HEK293 (cell line): ENCODE results near the gene CEP85L.

Source experiments
- CTCF ChIA-PET: fragments of 350-600 bp; formaldehyde crosslinking; extraction: SDS; loops from one replicate; lab custom pipeline; 2021; ENCODE audit warnings: antibody characterized with exemption; lab: Yijun Ruan, JAX
- POLR2A ChIA-PET: fragments of 300-600 bp; formaldehyde crosslinking; extraction: SDS; loops from one replicate; lab custom pipeline; 2020; ENCODE audit warnings: antibody characterized with exemption, inconsistent platforms; lab: Yijun Ruan, JAX
- H3K27ac ChIP-seq: fragments of 200-500 bp; sonication (Bioruptor generic); 2 replicates; pipeline ENCODE4 v1.5.1; 2014; ENCODE audit warnings: low read depth, low read length, control low read depth, inconsistent platforms; ENCODE audit errors: extremely low read depth
- H3K36me3 ChIP-seq, 2 experiments: fragments of 200-500 bp in 1 of 2; sonication (Bioruptor generic) in 1 of 2; 1 replicate in 1 of 2; 2 replicates in 1 of 2; pipeline ENCODE4 v1.5.1; 2014 to 2017; ENCODE audit warnings: inconsistent platforms in 2 of 2, low read length in 2 of 2; ENCODE audit not compliant: control insufficient read depth in 2 of 2, insufficient read depth in 1 of 2
- H3K4me1 ChIP-seq: fragments of 200-500 bp; sonication (Bioruptor generic); 2 replicates; pipeline ENCODE4 v1.5.1; 2014; ENCODE audit warnings: mild to moderate bottlenecking, low read length, inconsistent platforms; ENCODE audit not compliant: control insufficient read depth, insufficient read depth
- H3K4me3 ChIP-seq: 2 replicates; pipeline ENCODE4 v1.5.1; 2011; ENCODE audit warnings: low read depth, mild to moderate bottlenecking, control low read depth, low read length, moderate library complexity
- H3K9me3 ChIP-seq: fragments of 200-500 bp; sonication (Bioruptor generic); 2 replicates; pipeline ENCODE4 v1.5.1; 2014; ENCODE audit warnings: low read depth, low read length, inconsistent platforms; ENCODE audit not compliant: control insufficient read depth, insufficient read depth
- KLF7 ChIP-seq: fragments of 450-650 bp; formaldehyde crosslinking; IDR thresholded peaks from 2 replicates; pipeline ENCODE4 v1.5.1; 2016; ENCODE audit warnings: missing biosample characterization, missing genetic modification characterization, borderline replicate concordance
- MEIS1 ChIP-seq: sonication (generic); formaldehyde crosslinking; IDR thresholded peaks from 2 replicates; pipeline ENCODE4 v1.8.1; 2022; ENCODE audit warnings: missing genetic modification reagents, mild to moderate bottlenecking, borderline replicate concordance
- MZF1 ChIP-seq: fragments of 450-650 bp; formaldehyde crosslinking; IDR thresholded peaks from 2 replicates; pipeline ENCODE4 v1.5.1; 2017; ENCODE audit warnings: missing biosample characterization, missing genetic modification characterization, borderline replicate concordance
- OVOL3 ChIP-seq: fragments of 450-650 bp; formaldehyde crosslinking; IDR thresholded peaks from 2 replicates; pipeline ENCODE4 v1.5.1; 2016; ENCODE audit warnings: missing biosample characterization, missing genetic modification characterization
- SCRT1 ChIP-seq: fragments of 450-650 bp; formaldehyde crosslinking; IDR thresholded peaks from 2 replicates; pipeline ENCODE4 v1.5.1; 2016; ENCODE audit warnings: missing biosample characterization, missing genetic modification characterization, borderline replicate concordance
- WT1 ChIP-seq: fragments of 450-650 bp; formaldehyde crosslinking; IDR thresholded peaks from 2 replicates; pipeline ENCODE4 v1.5.1; 2016; ENCODE audit warnings: missing biosample characterization, missing genetic modification characterization
- YY1 ChIP-seq: fragments of 450-650 bp; formaldehyde crosslinking; IDR thresholded peaks from 2 replicates; pipeline ENCODE4 v1.5.1; 2018; ENCODE audit warnings: missing biosample characterization, missing genetic modification characterization
- ZNF10 ChIP-seq: fragments of 450-650 bp; formaldehyde crosslinking; IDR thresholded peaks from 2 replicates; pipeline ENCODE4 v1.5.1; 2017; ENCODE audit warnings: missing biosample characterization, missing genetic modification characterization
- ZNF114 ChIP-seq: fragments of 450-650 bp; formaldehyde crosslinking; IDR thresholded peaks from 2 replicates; pipeline ENCODE4 v1.5.0; 2017; ENCODE audit warnings: missing biosample characterization, missing genetic modification characterization
- ZNF138 ChIP-seq: fragments of 450-650 bp; formaldehyde crosslinking; IDR thresholded peaks from 2 replicates; pipeline ENCODE4 v1.5.1; 2016; ENCODE audit warnings: missing biosample characterization, missing genetic modification characterization, borderline replicate concordance
- ZNF184 ChIP-seq: fragments of 450-650 bp; IDR thresholded peaks from 2 replicates; pipeline ENCODE4 v1.5.1; 2018; ENCODE audit warnings: missing biosample characterization, mild to moderate bottlenecking, missing genetic modification characterization
- ZNF23 ChIP-seq: fragments of 450-650 bp; formaldehyde crosslinking; IDR thresholded peaks from 2 replicates; pipeline ENCODE4 v1.5.1; 2016; ENCODE audit warnings: missing biosample characterization, missing genetic modification characterization, borderline replicate concordance
- ZNF24 ChIP-seq: fragments of 450-650 bp; formaldehyde crosslinking; IDR thresholded peaks from 2 replicates; pipeline ENCODE4 v1.5.1; 2016; ENCODE audit warnings: missing biosample characterization, missing genetic modification characterization
- ZNF292 ChIP-seq: fragments of 450-650 bp; formaldehyde crosslinking; IDR thresholded peaks from 2 replicates; pipeline ENCODE4 v1.5.1; 2016; ENCODE audit warnings: low read depth, missing biosample characterization, missing genetic modification characterization, borderline replicate concordance
- ZNF404 ChIP-seq: fragments of 450-650 bp; formaldehyde crosslinking; IDR thresholded peaks from 2 replicates; pipeline ENCODE4 v1.5.1; 2017; ENCODE audit warnings: missing biosample characterization, missing genetic modification characterization
- ZNF514 ChIP-seq: fragments of 450-650 bp; formaldehyde crosslinking; IDR thresholded peaks from 2 replicates; pipeline ENCODE4 v1.5.1; 2016; ENCODE audit warnings: missing biosample characterization, missing genetic modification characterization
- ZNF518A ChIP-seq: fragments of 450-650 bp; formaldehyde crosslinking; conservative IDR thresholded peaks from 2 replicates; pipeline ENCODE4 v1.5.1; 2016; ENCODE audit warnings: low read depth, missing biosample characterization, missing genetic modification characterization
- ZNF701 ChIP-seq: fragments of 450-650 bp; formaldehyde crosslinking; IDR thresholded peaks from 2 replicates; pipeline ENCODE4 v1.5.1; 2016; ENCODE audit warnings: missing biosample characterization, missing genetic modification characterization
- ZNF707 ChIP-seq: fragments of 450-650 bp; formaldehyde crosslinking; IDR thresholded peaks from 2 replicates; pipeline ENCODE4 v1.5.1; 2016; ENCODE audit warnings: missing biosample characterization, missing genetic modification characterization
- ZNF768 ChIP-seq: fragments of 450-650 bp; formaldehyde crosslinking; IDR thresholded peaks from 2 replicates; pipeline ENCODE4 v1.5.1; 2018; ENCODE audit warnings: missing biosample characterization, mild to moderate bottlenecking, missing genetic modification characterization
- ZNF830 ChIP-seq: fragments of 450-650 bp; IDR thresholded peaks from 2 replicates; pipeline ENCODE4 v1.5.0; 2018; ENCODE audit warnings: missing biosample characterization, missing genetic modification characterization, low read depth, mild to moderate bottlenecking, moderate library complexity
- TF ChIP-seq, protein P1 (sequence below): fragments of 450-650 bp; formaldehyde crosslinking; IDR thresholded peaks from 2 replicates; pipeline ENCODE4 v1.5.1; 2016; ENCODE audit warnings: missing biosample characterization, missing genetic modification characterization
- TF ChIP-seq, protein P2 (sequence below): fragments of 450-650 bp; formaldehyde crosslinking; IDR thresholded peaks from 2 replicates; pipeline ENCODE4 v1.5.1; 2017; ENCODE audit warnings: missing biosample characterization, missing genetic modification characterization
- TF ChIP-seq, protein P3 (sequence below): fragments of 450-650 bp; formaldehyde crosslinking; IDR thresholded peaks from 2 replicates; pipeline ENCODE4 v1.5.1; 2016; ENCODE audit warnings: missing biosample characterization, missing genetic modification characterization, low read depth
- TF ChIP-seq, protein P4 (sequence below): fragments of 450-650 bp; formaldehyde crosslinking; IDR thresholded peaks from 2 replicates; pipeline ENCODE4 v1.5.1; 2016; ENCODE audit warnings: missing biosample characterization, missing genetic modification characterization, borderline replicate concordance

Gene CEP85L

GRCh38 chr6:118451839-118452238 is 199.6 kb downstream of the CEP85L start (continued):
- no peak for TF ChIP-seq OVOL3
- no peak for TF ChIP-seq YY1 (tag by site-specific recombination)
- TF ChIP-seq ZNF10 (tag by site-specific recombination) = no peak
- no peak for TF ChIP-seq ZNF768 (tag by site-specific recombination)
- no peak for TF ChIP-seq ZNF114
- TF ChIP-seq, all 188 proteins: peak for 0

GRCh38 chr6:118444796-118445195 is 206.6 kb downstream of the CEP85L start:
- Histone ChIP-seq H3K27ac (no peak overlapping the region), H3K36me3 (no peaks in the 10 kb centered on the region), H3K4me1 (no peaks in the 10 kb centered on the region), H3K4me3 (no peak overlapping the region), H3K9me3 (no peaks in the 10 kb centered on the region)
- ChIA-PET CTCF (no interaction called here), POLR2A (no interaction called here)
- TF ChIP-seq ZNF24 (tag by site-specific recombination) (no peak), MZF1 (tag by site-specific recombination) (no peak), ZNF830 (tag by site-specific recombination) (no peak), WT1 (no peak), ZNF404 (tag by site-specific recombination) (no peak), ZNF514 (tag by site-specific recombination) (no peak), KLF7 (tag by site-specific recombination) (no peak), ZNF184 (tag by site-specific recombination) (no peak), SCRT1 (no peak), MEIS1 (CRISPR knock-in tag) (no peak), ZNF23 (tag by site-specific recombination) (no peak), ZNF292 (tag by site-specific recombination) (no peak), ZNF707 (no peak), ZNF701 (tag by site-specific recombination) (no peak), ZNF138 (tag by site-specific recombination) (no peak), ZNF518A (tag by site-specific recombination) (no peak)
- TF ChIP-seq, protein P1, sequence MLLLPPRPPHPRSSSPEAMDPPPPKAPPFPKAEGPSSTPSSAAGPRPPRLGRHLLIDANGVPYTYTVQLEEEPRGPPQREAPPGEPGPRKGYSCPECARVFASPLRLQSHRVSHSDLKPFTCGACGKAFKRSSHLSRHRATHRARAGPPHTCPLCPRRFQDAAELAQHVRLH = no peak
- TF ChIP-seq, protein P2, sequence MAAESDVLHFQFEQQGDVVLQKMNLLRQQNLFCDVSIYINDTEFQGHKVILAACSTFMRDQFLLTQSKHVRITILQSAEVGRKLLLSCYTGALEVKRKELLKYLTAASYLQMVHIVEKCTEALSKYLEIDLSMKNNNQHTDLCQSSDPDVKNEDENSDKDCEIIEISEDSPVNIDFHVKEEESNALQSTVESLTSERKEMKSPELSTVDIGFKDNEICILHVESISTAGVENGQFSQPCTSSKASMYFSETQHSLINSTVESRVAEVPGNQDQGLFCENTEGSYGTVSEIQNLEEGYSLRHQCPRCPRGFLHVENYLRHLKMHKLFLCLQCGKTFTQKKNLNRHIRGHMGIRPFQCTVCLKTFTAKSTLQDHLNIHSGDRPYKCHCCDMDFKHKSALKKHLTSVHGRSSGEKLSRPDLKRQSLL (tag by site-specific recombination) = no peak
- TF ChIP-seq, protein P3, sequence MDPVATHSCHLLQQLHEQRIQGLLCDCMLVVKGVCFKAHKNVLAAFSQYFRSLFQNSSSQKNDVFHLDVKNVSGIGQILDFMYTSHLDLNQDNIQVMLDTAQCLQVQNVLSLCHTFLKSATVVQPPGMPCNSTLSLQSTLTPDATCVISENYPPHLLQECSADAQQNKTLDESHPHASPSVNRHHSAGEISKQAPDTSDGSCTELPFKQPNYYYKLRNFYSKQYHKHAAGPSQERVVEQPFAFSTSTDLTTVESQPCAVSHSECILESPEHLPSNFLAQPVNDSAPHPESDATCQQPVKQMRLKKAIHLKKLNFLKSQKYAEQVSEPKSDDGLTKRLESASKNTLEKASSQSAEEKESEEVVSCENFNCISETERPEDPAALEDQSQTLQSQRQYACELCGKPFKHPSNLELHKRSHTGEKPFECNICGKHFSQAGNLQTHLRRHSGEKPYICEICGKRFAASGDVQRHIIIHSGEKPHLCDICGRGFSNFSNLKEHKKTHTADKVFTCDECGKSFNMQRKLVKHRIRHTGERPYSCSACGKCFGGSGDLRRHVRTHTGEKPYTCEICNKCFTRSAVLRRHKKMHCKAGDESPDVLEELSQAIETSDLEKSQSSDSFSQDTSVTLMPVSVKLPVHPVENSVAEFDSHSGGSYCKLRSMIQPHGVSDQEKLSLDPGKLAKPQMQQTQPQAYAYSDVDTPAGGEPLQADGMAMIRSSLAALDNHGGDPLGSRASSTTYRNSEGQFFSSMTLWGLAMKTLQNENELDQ (tag by site-specific recombination) = no peak
- TF ChIP-seq, protein P4, sequence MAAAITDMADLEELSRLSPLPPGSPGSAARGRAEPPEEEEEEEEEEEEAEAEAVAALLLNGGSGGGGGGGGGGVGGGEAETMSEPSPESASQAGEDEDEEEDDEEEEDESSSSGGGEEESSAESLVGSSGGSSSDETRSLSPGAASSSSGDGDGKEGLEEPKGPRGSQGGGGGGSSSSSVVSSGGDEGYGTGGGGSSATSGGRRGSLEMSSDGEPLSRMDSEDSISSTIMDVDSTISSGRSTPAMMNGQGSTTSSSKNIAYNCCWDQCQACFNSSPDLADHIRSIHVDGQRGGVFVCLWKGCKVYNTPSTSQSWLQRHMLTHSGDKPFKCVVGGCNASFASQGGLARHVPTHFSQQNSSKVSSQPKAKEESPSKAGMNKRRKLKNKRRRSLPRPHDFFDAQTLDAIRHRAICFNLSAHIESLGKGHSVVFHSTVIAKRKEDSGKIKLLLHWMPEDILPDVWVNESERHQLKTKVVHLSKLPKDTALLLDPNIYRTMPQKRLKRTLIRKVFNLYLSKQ (tag by site-specific recombination) = no peak
